GM23338 (cell line): Measurements from ENCODE around the gene WNT7A. TPM values are rescaled to one million over a fixed set of nuclear protein-coding genes. Genes with fewer than 3 reads are reported as not detected.

Experiments
- ATAC-seq: fragments of 200-7000 bp; cut with Tn5 transposase; 3 replicates; pipeline ENCODE4 v1.9.1; 2020
- DNase-seq: peaks from one replicate; pipeline ENCODE4 v3.0.0-alpha.2; 2015; ENCODE audit warnings: low spot score
- H2AFZ ChIP-seq: fragments of 200-600 bp; sonication (generic); 2 replicates; pipeline ENCODE4 v1.8.0; 2016; ENCODE audit warnings: antibody characterized with exemption, mild to moderate bottlenecking, moderate library complexity
- H3F3A ChIP-seq: fragments of 200-600 bp; sonication (generic); replicated peaks from 2 replicates; pipeline ENCODE4 v1.8.0; 2017; ENCODE audit warnings: antibody characterized with exemption, mixed run types, low read depth
- H3K27ac ChIP-seq: fragments of 200-600 bp; sonication (generic); 2 replicates; pipeline ENCODE4 v1.6.1; 2016; ENCODE audit warnings: low read depth
- H3K27me3 ChIP-seq: fragments of 200-600 bp; sonication (generic); 2 replicates; pipeline ENCODE4 v1.8.0; 2016; ENCODE audit warnings: mild to moderate bottlenecking, mixed run types, moderate library complexity; ENCODE audit not compliant: insufficient read depth
- H3K36me3 ChIP-seq: fragments of 200-600 bp; sonication (generic); 2 replicates; pipeline ENCODE4 v1.8.0; 2016; ENCODE audit warnings: mild to moderate bottlenecking; ENCODE audit not compliant: insufficient read depth
- H3K4me1 ChIP-seq: fragments of 200-600 bp; sonication (generic); 2 replicates; pipeline ENCODE4 v1.8.0; 2016; ENCODE audit warnings: mild to moderate bottlenecking, moderate library complexity; ENCODE audit not compliant: insufficient read depth
- H3K4me2 ChIP-seq: fragments of 200-600 bp; sonication (generic); 2 replicates; pipeline ENCODE4 v1.7.1; 2017; ENCODE audit warnings: mixed run types
- H3K4me3 ChIP-seq: fragments of 200-600 bp; sonication (generic); 2 replicates; pipeline ENCODE4 v1.6.1; 2016; ENCODE audit warnings: mixed run types
- H3K79me2 ChIP-seq: fragments of 200-600 bp; sonication (generic); replicated peaks from 2 replicates; pipeline ENCODE4 v1.8.0; 2017; ENCODE audit warnings: mild to moderate bottlenecking; ENCODE audit not compliant: insufficient read depth
- H3K9me2 ChIP-seq: fragments of 200-600 bp; sonication (generic); 2 replicates; pipeline ENCODE4 v1.8.0; 2017; ENCODE audit not compliant: insufficient read depth
- H4K20me1 ChIP-seq: fragments of 200-600 bp; sonication (generic); replicated peaks from 2 replicates; pipeline ENCODE4 v1.8.0; 2017; ENCODE audit warnings: mild to moderate bottlenecking; ENCODE audit not compliant: insufficient read depth
- H3K27ac Mint-ChIP-seq: 2 replicates; pipeline ENCODE4 v1.8.0; 2020; ENCODE audit warnings: inconsistent platforms, mild to moderate bottlenecking, moderate library complexity, mixed read lengths
- H3K27me3 Mint-ChIP-seq: 3 replicates; pipeline ENCODE4 v1.8.0; 2022; ENCODE audit warnings: low read depth, mild to moderate bottlenecking, moderate library complexity, mixed read lengths, inconsistent platforms; ENCODE audit not compliant: insufficient read depth, poor library complexity
- H3K36me3 Mint-ChIP-seq: 3 replicates; pipeline ENCODE4 v1.8.0; 2021; ENCODE audit warnings: low read depth, mild to moderate bottlenecking, inconsistent platforms, moderate library complexity, mixed read lengths
- H3K4me1 Mint-ChIP-seq: 3 replicates; pipeline ENCODE4 v1.8.0; 2020; ENCODE audit warnings: mild to moderate bottlenecking, inconsistent platforms, mixed read lengths
- H3K4me3 Mint-ChIP-seq: 3 replicates; pipeline ENCODE4 v1.8.0; 2021; ENCODE audit warnings: moderate library complexity, mild to moderate bottlenecking, inconsistent platforms, mixed read lengths
- H3K9me3 Mint-ChIP-seq: 3 replicates; pipeline ENCODE4 v1.8.0; 2020; ENCODE audit warnings: moderate library complexity, mild to moderate bottlenecking, inconsistent platforms, mixed read lengths
- CREB1 ChIP-seq: fragments of 250-450 bp; sonication (Bioruptor Pico); IDR thresholded peaks from 2 replicates; pipeline ENCODE4 v1.5.0; 2020; ENCODE audit warnings: low read depth, mild to moderate bottlenecking, moderate library complexity
- EZH2 ChIP-seq: fragments of 200-600 bp; sonication (generic); IDR thresholded peaks from one replicate; pipeline ENCODE4 v1.8.0; 2017; ENCODE audit warnings: antibody characterized with exemption, mild to moderate bottlenecking, low read depth; ENCODE audit not compliant: unreplicated experiment
- EZH2phosphoT487 ChIP-seq: fragments of 200-600 bp; sonication (generic); IDR thresholded peaks from one replicate; pipeline ENCODE4 v1.8.1; 2018; ENCODE audit warnings: antibody characterized with exemption; ENCODE audit not compliant: unreplicated experiment
- JUNB ChIP-seq: IDR thresholded peaks from one replicate; pipeline ENCODE4 v1.6.1; 2016; ENCODE audit warnings: antibody characterized with exemption; ENCODE audit not compliant: unreplicated experiment
- NANOG ChIP-seq: IDR thresholded peaks from 2 replicates; pipeline ENCODE4 v1.6.1; 2016; ENCODE audit warnings: antibody characterized with exemption, borderline replicate concordance
- POLR2AphosphoS5 ChIP-seq: IDR thresholded peaks from 2 replicates; pipeline ENCODE4 v1.6.1; 2016; ENCODE audit warnings: antibody characterized with exemption, low read depth
- STAT1 ChIP-seq: IDR thresholded peaks from one replicate; pipeline ENCODE4 v1.6.1; 2016; ENCODE audit warnings: antibody characterized with exemption; ENCODE audit not compliant: unreplicated experiment
- ZNF114 ChIP-seq: fragments of 250-450 bp; sonication (Bioruptor Pico); IDR thresholded peaks from 2 replicates; pipeline ENCODE4 v1.5.0; 2020; ENCODE audit warnings: mild to moderate bottlenecking, moderate library complexity
- ZNF331 ChIP-seq: fragments of 250-450 bp; sonication (Bioruptor Pico); IDR thresholded peaks from 2 replicates; pipeline ENCODE4 v1.5.0; 2020; ENCODE audit warnings: low read depth, mild to moderate bottlenecking, moderate library complexity
- polyA plus RNA-seq: library from polyadenylated mRNA; unstranded; fragments of >200 nt; fragmentation: Nextera tagmentation; extraction: Ambion mirVana; gene quantifications from 2 replicates; pipeline ENCODE4 v1.2.1, GENCODE V29; 2016
- total RNA-seq: library from RNA; depleted of rRNA; stranded (reverse); fragments of >200 nt; shearing (Covaris generic); gene quantifications from 2 replicates; pipeline ENCODE4 v1.2.3, GENCODE V29; 2014
- TF ChIP-seq, protein P1 (sequence below): fragments of 250-450 bp; sonication (Bioruptor Pico); IDR thresholded peaks from 2 replicates; pipeline ENCODE4 v1.5.0; 2020; ENCODE audit warnings: mild to moderate bottlenecking, moderate library complexity
- TF ChIP-seq, protein P2 (sequence below): IDR thresholded peaks from one replicate; pipeline ENCODE4 v1.6.1; 2018; ENCODE audit warnings: antibody characterized with exemption; ENCODE audit not compliant: unreplicated experiment
- TF ChIP-seq, protein P3 (sequence below), 2 experiments: fragments of 200-600 bp in 1 of 2; sonication (generic) in 1 of 2; conservative IDR thresholded peaks; 2 replicates each; pipeline versions ENCODE4 v1.5.1 to v1.6.1; 2016 to 2017; ENCODE audit warnings: antibody characterized with exemption in 2 of 2, low read depth in 2 of 2, mild to moderate bottlenecking in 2 of 2, moderate library complexity in 1 of 2

Gene WNT7A
- total and polyA plus RNA-seq, 2 experiments from 2014 or later, result not detected

DNA sequence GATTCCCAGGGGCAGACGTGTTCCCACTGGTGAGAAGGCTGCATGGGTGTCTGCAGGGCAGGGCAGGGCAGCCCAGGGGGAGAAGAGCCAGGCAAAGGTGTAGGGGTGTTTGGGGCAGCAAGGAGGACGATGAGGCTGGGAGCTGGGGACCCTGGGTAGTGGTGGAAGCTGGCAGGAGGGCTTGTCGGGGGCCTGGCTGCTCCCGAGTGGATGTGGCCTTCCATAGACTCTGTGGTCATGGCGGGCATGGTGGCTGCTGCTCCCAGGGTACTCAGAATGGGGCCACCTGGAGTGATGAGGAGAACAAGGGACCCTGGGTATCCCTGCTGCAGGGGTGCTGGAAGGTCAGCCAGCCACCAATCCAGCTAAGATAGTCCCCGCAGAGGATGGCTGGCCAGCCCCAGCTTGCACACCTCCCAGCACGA, 107.5 kb downstream of the WNT7A start:
- H3K4me1 ChIP-seq, result peaks cover 13% of the 10 kb centered on the region

More for the DNA sequence above, 107.5 kb downstream of the WNT7A start:
- H3F3A ChIP-seq, result no peaks in the 10 kb centered on the region
- no peaks in the 10 kb centered on the region for H3K36me3 ChIP-seq
- DNase-seq (no peak), ATAC-seq (no peak)
- H3K4me3 Mint-ChIP-seq, result no peak overlapping the region
- no peaks in the 10 kb centered on the region for H4K20me1 ChIP-seq
- no peaks in the 10 kb centered on the region for H3K79me2 ChIP-seq
- H3K27ac ChIP-seq, result no peak overlapping the region
- H3K4me1 Mint-ChIP-seq, result peaks cover 26% of the 10 kb centered on the region
- H2AFZ ChIP-seq, result no peak overlapping the region
- no peaks in the 10 kb centered on the region for H3K27me3 ChIP-seq
- TF ChIP-seq CREB1 (CRISPR knock-in tag), result no peak
- TF ChIP-seq NANOG, result no peak
- TF ChIP-seq EZH2, result no peak
- TF ChIP-seq EZH2phosphoT487, result no peak
- TF ChIP-seq, protein P1, sequence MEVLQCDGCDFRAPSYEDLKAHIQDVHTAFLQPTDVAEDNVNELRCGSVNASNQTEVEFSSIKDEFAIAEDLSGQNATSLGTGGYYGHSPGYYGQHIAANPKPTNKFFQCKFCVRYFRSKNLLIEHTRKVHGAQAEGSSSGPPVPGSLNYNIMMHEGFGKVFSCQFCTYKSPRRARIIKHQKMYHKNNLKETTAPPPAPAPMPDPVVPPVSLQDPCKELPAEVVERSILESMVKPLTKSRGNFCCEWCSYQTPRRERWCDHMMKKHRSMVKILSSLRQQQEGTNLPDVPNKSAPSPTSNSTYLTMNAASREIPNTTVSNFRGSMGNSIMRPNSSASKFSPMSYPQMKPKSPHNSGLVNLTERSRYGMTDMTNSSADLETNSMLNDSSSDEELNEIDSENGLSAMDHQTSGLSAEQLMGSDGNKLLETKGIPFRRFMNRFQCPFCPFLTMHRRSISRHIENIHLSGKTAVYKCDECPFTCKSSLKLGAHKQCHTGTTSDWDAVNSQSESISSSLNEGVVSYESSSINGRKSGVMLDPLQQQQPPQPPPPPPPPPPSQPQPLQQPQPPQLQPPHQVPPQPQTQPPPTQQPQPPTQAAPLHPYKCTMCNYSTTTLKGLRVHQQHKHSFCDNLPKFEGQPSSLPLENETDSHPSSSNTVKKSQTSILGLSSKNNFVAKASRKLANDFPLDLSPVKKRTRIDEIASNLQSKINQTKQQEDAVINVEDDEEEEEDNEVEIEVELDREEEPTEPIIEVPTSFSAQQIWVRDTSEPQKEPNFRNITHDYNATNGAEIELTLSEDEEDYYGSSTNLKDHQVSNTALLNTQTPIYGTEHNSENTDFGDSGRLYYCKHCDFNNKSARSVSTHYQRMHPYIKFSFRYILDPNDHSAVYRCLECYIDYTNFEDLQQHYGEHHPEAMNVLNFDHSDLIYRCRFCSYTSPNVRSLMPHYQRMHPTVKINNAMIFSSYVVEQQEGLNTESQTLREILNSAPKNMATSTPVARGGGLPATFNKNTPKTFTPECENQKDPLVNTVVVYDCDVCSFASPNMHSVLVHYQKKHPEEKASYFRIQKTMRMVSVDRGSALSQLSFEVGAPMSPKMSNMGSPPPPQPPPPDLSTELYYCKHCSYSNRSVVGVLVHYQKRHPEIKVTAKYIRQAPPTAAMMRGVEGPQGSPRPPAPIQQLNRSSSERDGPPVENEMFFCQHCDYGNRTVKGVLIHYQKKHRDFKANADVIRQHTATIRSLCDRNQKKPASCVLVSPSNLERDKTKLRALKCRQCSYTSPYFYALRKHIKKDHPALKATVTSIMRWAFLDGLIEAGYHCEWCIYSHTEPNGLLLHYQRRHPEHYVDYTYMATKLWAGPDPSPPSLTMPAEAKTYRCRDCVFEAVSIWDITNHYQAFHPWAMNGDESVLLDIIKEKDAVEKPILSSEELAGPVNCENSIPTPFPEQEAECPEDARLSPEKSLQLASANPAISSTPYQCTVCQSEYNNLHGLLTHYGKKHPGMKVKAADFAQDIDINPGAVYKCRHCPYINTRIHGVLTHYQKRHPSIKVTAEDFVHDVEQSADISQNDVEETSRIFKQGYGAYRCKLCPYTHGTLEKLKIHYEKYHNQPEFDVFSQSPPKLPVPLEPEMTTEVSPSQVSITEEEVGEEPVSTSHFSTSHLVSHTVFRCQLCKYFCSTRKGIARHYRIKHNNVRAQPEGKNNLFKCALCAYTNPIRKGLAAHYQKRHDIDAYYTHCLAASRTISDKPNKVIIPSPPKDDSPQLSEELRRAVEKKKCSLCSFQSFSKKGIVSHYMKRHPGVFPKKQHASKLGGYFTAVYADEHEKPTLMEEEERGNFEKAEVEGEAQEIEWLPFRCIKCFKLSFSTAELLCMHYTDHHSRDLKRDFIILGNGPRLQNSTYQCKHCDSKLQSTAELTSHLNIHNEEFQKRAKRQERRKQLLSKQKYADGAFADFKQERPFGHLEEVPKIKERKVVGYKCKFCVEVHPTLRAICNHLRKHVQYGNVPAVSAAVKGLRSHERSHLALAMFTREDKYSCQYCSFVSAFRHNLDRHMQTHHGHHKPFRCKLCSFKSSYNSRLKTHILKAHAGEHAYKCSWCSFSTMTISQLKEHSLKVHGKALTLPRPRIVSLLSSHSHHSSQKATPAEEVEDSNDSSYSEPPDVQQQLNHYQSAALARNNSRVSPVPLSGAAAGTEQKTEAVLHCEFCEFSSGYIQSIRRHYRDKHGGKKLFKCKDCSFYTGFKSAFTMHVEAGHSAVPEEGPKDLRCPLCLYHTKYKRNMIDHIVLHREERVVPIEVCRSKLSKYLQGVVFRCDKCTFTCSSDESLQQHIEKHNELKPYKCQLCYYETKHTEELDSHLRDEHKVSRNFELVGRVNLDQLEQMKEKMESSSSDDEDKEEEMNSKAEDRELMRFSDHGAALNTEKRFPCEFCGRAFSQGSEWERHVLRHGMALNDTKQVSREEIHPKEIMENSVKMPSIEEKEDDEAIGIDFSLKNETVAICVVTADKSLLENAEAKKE (CRISPR knock-in tag), result no peak
- TF ChIP-seq, protein P2, sequence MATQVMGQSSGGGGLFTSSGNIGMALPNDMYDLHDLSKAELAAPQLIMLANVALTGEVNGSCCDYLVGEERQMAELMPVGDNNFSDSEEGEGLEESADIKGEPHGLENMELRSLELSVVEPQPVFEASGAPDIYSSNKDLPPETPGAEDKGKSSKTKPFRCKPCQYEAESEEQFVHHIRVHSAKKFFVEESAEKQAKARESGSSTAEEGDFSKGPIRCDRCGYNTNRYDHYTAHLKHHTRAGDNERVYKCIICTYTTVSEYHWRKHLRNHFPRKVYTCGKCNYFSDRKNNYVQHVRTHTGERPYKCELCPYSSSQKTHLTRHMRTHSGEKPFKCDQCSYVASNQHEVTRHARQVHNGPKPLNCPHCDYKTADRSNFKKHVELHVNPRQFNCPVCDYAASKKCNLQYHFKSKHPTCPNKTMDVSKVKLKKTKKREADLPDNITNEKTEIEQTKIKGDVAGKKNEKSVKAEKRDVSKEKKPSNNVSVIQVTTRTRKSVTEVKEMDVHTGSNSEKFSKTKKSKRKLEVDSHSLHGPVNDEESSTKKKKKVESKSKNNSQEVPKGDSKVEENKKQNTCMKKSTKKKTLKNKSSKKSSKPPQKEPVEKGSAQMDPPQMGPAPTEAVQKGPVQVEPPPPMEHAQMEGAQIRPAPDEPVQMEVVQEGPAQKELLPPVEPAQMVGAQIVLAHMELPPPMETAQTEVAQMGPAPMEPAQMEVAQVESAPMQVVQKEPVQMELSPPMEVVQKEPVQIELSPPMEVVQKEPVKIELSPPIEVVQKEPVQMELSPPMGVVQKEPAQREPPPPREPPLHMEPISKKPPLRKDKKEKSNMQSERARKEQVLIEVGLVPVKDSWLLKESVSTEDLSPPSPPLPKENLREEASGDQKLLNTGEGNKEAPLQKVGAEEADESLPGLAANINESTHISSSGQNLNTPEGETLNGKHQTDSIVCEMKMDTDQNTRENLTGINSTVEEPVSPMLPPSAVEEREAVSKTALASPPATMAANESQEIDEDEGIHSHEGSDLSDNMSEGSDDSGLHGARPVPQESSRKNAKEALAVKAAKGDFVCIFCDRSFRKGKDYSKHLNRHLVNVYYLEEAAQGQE, result no peak
- TF ChIP-seq ZNF331 (CRISPR knock-in tag), result no peak
- TF ChIP-seq JUNB, result no peak
- TF ChIP-seq STAT1, result no peak
- no peak for TF ChIP-seq POLR2AphosphoS5
- TF ChIP-seq, protein P3, sequence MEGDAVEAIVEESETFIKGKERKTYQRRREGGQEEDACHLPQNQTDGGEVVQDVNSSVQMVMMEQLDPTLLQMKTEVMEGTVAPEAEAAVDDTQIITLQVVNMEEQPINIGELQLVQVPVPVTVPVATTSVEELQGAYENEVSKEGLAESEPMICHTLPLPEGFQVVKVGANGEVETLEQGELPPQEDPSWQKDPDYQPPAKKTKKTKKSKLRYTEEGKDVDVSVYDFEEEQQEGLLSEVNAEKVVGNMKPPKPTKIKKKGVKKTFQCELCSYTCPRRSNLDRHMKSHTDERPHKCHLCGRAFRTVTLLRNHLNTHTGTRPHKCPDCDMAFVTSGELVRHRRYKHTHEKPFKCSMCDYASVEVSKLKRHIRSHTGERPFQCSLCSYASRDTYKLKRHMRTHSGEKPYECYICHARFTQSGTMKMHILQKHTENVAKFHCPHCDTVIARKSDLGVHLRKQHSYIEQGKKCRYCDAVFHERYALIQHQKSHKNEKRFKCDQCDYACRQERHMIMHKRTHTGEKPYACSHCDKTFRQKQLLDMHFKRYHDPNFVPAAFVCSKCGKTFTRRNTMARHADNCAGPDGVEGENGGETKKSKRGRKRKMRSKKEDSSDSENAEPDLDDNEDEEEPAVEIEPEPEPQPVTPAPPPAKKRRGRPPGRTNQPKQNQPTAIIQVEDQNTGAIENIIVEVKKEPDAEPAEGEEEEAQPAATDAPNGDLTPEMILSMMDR (conservative IDR thresholded peaks at IDR 0.05; ENCODE audit: low read depth in 2 of 2), result no peak
- no peak for TF ChIP-seq ZNF114
- H3K4me2 ChIP-seq, result no peak overlapping the region
- no peak overlapping the region for H3K4me3 ChIP-seq
- H3K9me2 ChIP-seq, result no peaks in the 10 kb centered on the region
- no peaks in the 10 kb centered on the region for H3K9me3 Mint-ChIP-seq
- H3K27ac Mint-ChIP-seq, result no peak overlapping the region
- no peaks in the 10 kb centered on the region for H3K36me3 Mint-ChIP-seq
- H3K27me3 Mint-ChIP-seq, result peaks cover 6% of the 10 kb centered on the region
